DLD1 (cell line): Measurements from ENCODE around the gene RXFP3.
"Not testable (repeated sequence)": the region's sequence is repeated elsewhere in the genome, so short reads cannot be mapped to it uniquely, and the experiment has no call there.

ENCODE experiments used
- in situ Hi-C: cut with HindIII; loops from 2 replicates; pipeline ENCODE4 v1.10.0; 2017; ENCODE audit warnings: low sequenced_read_pairs

The RXFP3 gene

GRCh38 chr5:33934176-33934575, 2.0 kb upstream of the RXFP3 start:
- in situ Hi-C loops, result no loop called here

- in situ Hi-C loops, result no loop called here
Measured at GRCh38 chr5:33936004-33936380, 194 bp upstream of the RXFP3 start.

GRCh38 chr5:33937017-33937706, 976 bp downstream of the RXFP3 start:
- in situ Hi-C loops, result no loop called here

- in situ Hi-C loops, result no loop called here
Measured at GRCh38 chr5:33937707-33938506, 1.7 kb downstream of the RXFP3 start.

GRCh38 chr5:33938507-33938796, 2.3 kb downstream of the RXFP3 start:
- in situ Hi-C loops, result no loop called here

GRCh38 chr5:33938881-33939280, 2.7 kb downstream of the RXFP3 start:
- in situ Hi-C loops, result no loop called here

GRCh38 chr5:33939556-33940262, 3.5 kb downstream of the RXFP3 start:
- in situ Hi-C loops, result no loop called here

GRCh38 chr5:33941090-33941489, 4.9 kb downstream of the RXFP3 start:
- in situ Hi-C loops, result no loop called here

GRCh38 chr5:33944543-33945132, 8.5 kb downstream of the RXFP3 start:
- in situ Hi-C loops, result no loop called here

- in situ Hi-C loops, result not testable (repeated sequence)
Measured at GRCh38 chr5:33952175-33952574, 16.0 kb downstream of the RXFP3 start.

GRCh38 chr5:33957577-33958150, 21.5 kb downstream of the RXFP3 start:
- in situ Hi-C loops, result no loop called here

GRCh38 chr5:33958176-33958575, 22.0 kb downstream of the RXFP3 start:
- in situ Hi-C loops, result no loop called here

GRCh38 chr5:33964132-33964700, 28.0 kb downstream of the RXFP3 start:
- in situ Hi-C loops, result no loop called here

- in situ Hi-C loops, result no loop called here
Measured at GRCh38 chr5:33966805-33967204, 30.6 kb downstream of the RXFP3 start.

GRCh38 chr5:33968211-33969005, 32.2 kb downstream of the RXFP3 start:
- in situ Hi-C loops, result no loop called here

- in situ Hi-C loops, result no loop called here
Measured at GRCh38 chr5:33969572-33970452, 33.6 kb downstream of the RXFP3 start.

- in situ Hi-C loops, result no loop called here
Measured at GRCh38 chr5:33973271-33973670, 37.1 kb downstream of the RXFP3 start.

- in situ Hi-C loops, result no loop called here
Measured at GRCh38 chr5:33975852-33976251, 39.7 kb downstream of the RXFP3 start.

GRCh38 chr5:33976307-33976706, 40.1 kb downstream of the RXFP3 start:
- in situ Hi-C loops, result no loop called here
